ENCODE results near the gene ACAT2.
"Not testable (repeated sequence)": the region's sequence is repeated elsewhere in the genome, so short reads cannot be mapped to it uniquely, and the experiment has no call there.

The ACAT2 gene

GRCh38 chr6:159729598-159730331 is 32.1 kb upstream of the ACAT2 start:
- peak; percentile 14 to 62 for DNase-seq (ENCODE audit: low read depth in 1 of 2, low spot score in 1 of 2)
- Histone ChIP-seq H3K27ac (replicated peaks) (no peak overlapping the region), H3K4me3 (replicated peaks; ENCODE audit: insufficient read depth, low read length) (peak overlapping the region; percentile 77), H3K27me3 (ENCODE audit: insufficient read depth, poor library complexity, severe bottlenecking) (no peaks in the 10 kb centered on the region)
- TF ChIP-seq GABPA (IDR thresholded peaks at IDR 0.05; ENCODE audit: low read depth) (no peak), CTCF (IDR thresholded peaks at IDR 0.05; ENCODE audit: insufficient read depth, low read length) (no peak), REST (IDR thresholded peaks at IDR 0.05; ENCODE audit: insufficient replicate concordance, low read depth) (no peak), POLR2AphosphoS5 (IDR thresholded peaks at IDR 0.05; ENCODE audit: low read depth) (no peak), SPI1 (IDR thresholded peaks at IDR 0.05; ENCODE audit: borderline replicate concordance, low read depth) (no peak)

GRCh38 chr6:159730332-159730676 is 31.5 kb upstream of the ACAT2 start:
- no peak for DNase-seq (ENCODE audit: low read depth in 1 of 2, low spot score in 1 of 2)
- no peak overlapping the region for H3K27ac ChIP-seq (replicated peaks)
- TF ChIP-seq CTCF (IDR thresholded peaks at IDR 0.05; ENCODE audit: insufficient read depth, low read length) = no peak
- TF ChIP-seq REST (IDR thresholded peaks at IDR 0.05; ENCODE audit: insufficient replicate concordance, low read depth) = no peak
- TF ChIP-seq SPI1 (IDR thresholded peaks at IDR 0.05; ENCODE audit: borderline replicate concordance, low read depth) = no peak
- no peak for TF ChIP-seq POLR2AphosphoS5 (IDR thresholded peaks at IDR 0.05; ENCODE audit: low read depth)
- no peak for TF ChIP-seq GABPA (IDR thresholded peaks at IDR 0.05; ENCODE audit: low read depth)
- H3K4me3 ChIP-seq (replicated peaks; ENCODE audit: insufficient read depth, low read length) = no peak overlapping the region
- H3K27me3 ChIP-seq (ENCODE audit: insufficient read depth, poor library complexity, severe bottlenecking) = no peaks in the 10 kb centered on the region

- not testable (repeated sequence) for H3K4me3 ChIP-seq (replicated peaks; ENCODE audit: insufficient read depth, low read length); H3K27ac ChIP-seq (replicated peaks); DNase-seq (ENCODE audit: low read depth in 1 of 2, low spot score in 1 of 2); H3K27me3 ChIP-seq (ENCODE audit: insufficient read depth, poor library complexity, severe bottlenecking)
Measured at GRCh38 chr6:159732550-159732949, 29.3 kb upstream of the ACAT2 start.

- H3K27me3 ChIP-seq (ENCODE audit: insufficient read depth, poor library complexity, severe bottlenecking); H3K27ac ChIP-seq (replicated peaks); H3K4me3 ChIP-seq (replicated peaks; ENCODE audit: insufficient read depth, low read length); DNase-seq (ENCODE audit: low read depth in 1 of 2, low spot score in 1 of 2): not testable (repeated sequence)
Measured at GRCh38 chr6:159733395-159733794, 28.4 kb upstream of the ACAT2 start.

GRCh38 chr6:159736908-159737307 is 24.9 kb upstream of the ACAT2 start:
- no peak overlapping the region for H3K4me3 ChIP-seq (replicated peaks; ENCODE audit: insufficient read depth, low read length)
- DNase-seq (ENCODE audit: low read depth in 1 of 2, low spot score in 1 of 2) = no peak
- no peaks in the 10 kb centered on the region for H3K27me3 ChIP-seq (ENCODE audit: insufficient read depth, poor library complexity, severe bottlenecking)
- no peak overlapping the region for H3K27ac ChIP-seq (replicated peaks)
- no peak for TF ChIP-seq GABPA (IDR thresholded peaks at IDR 0.05; ENCODE audit: low read depth)
- TF ChIP-seq POLR2AphosphoS5 (IDR thresholded peaks at IDR 0.05; ENCODE audit: low read depth) = no peak
- TF ChIP-seq CTCF (IDR thresholded peaks at IDR 0.05; ENCODE audit: insufficient read depth, low read length) = no peak
- no peak for TF ChIP-seq SPI1 (IDR thresholded peaks at IDR 0.05; ENCODE audit: borderline replicate concordance, low read depth)
- no peak for TF ChIP-seq REST (IDR thresholded peaks at IDR 0.05; ENCODE audit: insufficient replicate concordance, low read depth)
